HG03457 (cell line): ENCODE measurements around the gene KLC1.
"Not testable (repeated sequence)": the region's sequence is repeated elsewhere in the genome, so short reads cannot be mapped to it uniquely, and the experiment has no call there.

ENCODE experiments used
- ATAC-seq: cut with Tn5 transposase; IDR thresholded peaks from one replicate; pipeline ENCODE4 v1.9.1; 2021; ENCODE audit warnings: moderate number of reproducible peaks; ENCODE audit not compliant: unreplicated experiment

The KLC1 gene

GRCh38 chr14:103688906-103689902 is 60.2 kb downstream of the KLC1 start:
- no peak for ATAC-seq

- no peak for ATAC-seq
Measured at GRCh38 chr14:103690332-103690731, 61.3 kb downstream of the KLC1 start.

- not testable (repeated sequence) for ATAC-seq
Measured at GRCh38 chr14:103691655-103692054, 62.6 kb downstream of the KLC1 start.

- ATAC-seq = no peak
Measured at GRCh38 chr14:103692159-103692558, 63.1 kb downstream of the KLC1 start.

GRCh38 chr14:103692871-103693270 is 63.9 kb downstream of the KLC1 start:
- ATAC-seq = no peak

- no peak for ATAC-seq
Measured at GRCh38 chr14:103693515-103693914, 64.5 kb downstream of the KLC1 start.

GRCh38 chr14:103694572-103695026 is 65.6 kb downstream of the KLC1 start:
- no peak for ATAC-seq

GRCh38 chr14:103695296-103696069 is 66.5 kb downstream of the KLC1 start:
- no peak for ATAC-seq

GRCh38 chr14:103696070-103696402 is 67.0 kb downstream of the KLC1 start:
- no peak for ATAC-seq

- ATAC-seq = no peak
Measured at GRCh38 chr14:103696466-103697071, 67.6 kb downstream of the KLC1 start.

GRCh38 chr14:103697206-103697602 is 68.2 kb downstream of the KLC1 start:
- ATAC-seq = no peak

- no peak for ATAC-seq
Measured at GRCh38 chr14:103697603-103698379, 68.8 kb downstream of the KLC1 start.

GRCh38 chr14:103698380-103699260 is 69.6 kb downstream of the KLC1 start:
- ATAC-seq = no peak

- ATAC-seq = no peak
Measured at GRCh38 chr14:103699261-103699661, 70.2 kb downstream of the KLC1 start.

GRCh38 chr14:103699901-103700752 is 71.1 kb downstream of the KLC1 start:
- ATAC-seq = no peak

GRCh38 chr14:103700753-103701490 is 71.9 kb downstream of the KLC1 start:
- no peak for ATAC-seq

- no peak for ATAC-seq
Measured at GRCh38 chr14:103702095-103702494, 73.1 kb downstream of the KLC1 start.
